ENCODE results near the gene ARVCF. TPM values are rescaled to one million over a fixed set of nuclear protein-coding genes. Genes with fewer than 3 reads are reported as not detected.

ARVCF gene
- total and polyA plus RNA-seq, 4 donors, result 10.0 to 23.4 (median 16.6) TPM

DNA sequence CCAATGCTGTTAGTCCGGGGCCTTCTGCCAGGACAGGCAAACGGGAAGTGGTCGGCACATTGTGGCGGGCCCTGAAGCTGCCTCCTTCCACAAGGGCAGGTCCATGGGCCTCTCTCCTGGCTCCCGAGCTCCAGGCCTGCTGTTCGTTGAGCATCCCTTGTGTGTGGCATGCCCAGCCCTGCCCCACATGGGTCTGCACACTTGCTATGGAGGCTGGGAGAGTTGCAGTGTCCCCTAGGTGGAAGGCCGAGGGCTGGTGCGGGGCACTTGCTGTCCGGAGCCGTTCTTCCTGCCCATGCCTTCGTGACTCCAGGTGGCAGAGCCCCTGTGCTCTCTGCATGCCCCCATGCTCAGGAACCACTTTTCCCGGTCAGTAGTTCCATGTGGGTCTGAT lies 37.4 kb upstream of the ARVCF start:
- no peak overlapping the region for H3K9ac ChIP-seq (ENCODE audit: insufficient read depth in 1 of 2, low read length in 2 of 2)
- no peak overlapping the region for H3K27ac ChIP-seq (ENCODE audit: low read depth in 1 of 2, low read length in 1 of 2)
- H3K4me1 ChIP-seq (ENCODE audit: control insufficient read depth in 5 of 5, insufficient read depth in 5 of 5, low read length in 5 of 5), result peaks cover 0 to 9% (median 0%) of the 10 kb centered on the region in 5 donors
- DNase-seq (peak; percentile 26 to 48 (median 29)), ATAC-seq (ENCODE audit: insufficient read depth, low FRiP score) (no peak)
- 86 to 91% methylated on average over 12 of the region's 12 CpGs for WGBS, 2 donors
- TF ChIP-seq, protein P1, sequence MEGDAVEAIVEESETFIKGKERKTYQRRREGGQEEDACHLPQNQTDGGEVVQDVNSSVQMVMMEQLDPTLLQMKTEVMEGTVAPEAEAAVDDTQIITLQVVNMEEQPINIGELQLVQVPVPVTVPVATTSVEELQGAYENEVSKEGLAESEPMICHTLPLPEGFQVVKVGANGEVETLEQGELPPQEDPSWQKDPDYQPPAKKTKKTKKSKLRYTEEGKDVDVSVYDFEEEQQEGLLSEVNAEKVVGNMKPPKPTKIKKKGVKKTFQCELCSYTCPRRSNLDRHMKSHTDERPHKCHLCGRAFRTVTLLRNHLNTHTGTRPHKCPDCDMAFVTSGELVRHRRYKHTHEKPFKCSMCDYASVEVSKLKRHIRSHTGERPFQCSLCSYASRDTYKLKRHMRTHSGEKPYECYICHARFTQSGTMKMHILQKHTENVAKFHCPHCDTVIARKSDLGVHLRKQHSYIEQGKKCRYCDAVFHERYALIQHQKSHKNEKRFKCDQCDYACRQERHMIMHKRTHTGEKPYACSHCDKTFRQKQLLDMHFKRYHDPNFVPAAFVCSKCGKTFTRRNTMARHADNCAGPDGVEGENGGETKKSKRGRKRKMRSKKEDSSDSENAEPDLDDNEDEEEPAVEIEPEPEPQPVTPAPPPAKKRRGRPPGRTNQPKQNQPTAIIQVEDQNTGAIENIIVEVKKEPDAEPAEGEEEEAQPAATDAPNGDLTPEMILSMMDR (IDR thresholded peaks at IDR 0.05; ENCODE audit: control extremely low read depth, extremely low read depth), result no peak
- no peaks in the 10 kb centered on the region for H3K9me3 ChIP-seq (ENCODE audit: control insufficient read depth in 4 of 4, insufficient read depth in 3 of 4, low read length in 3 of 4)
- no peak overlapping the region for H3K4me3 ChIP-seq
- H3K27me3 ChIP-seq (ENCODE audit: control insufficient read depth in 3 of 3, insufficient read depth in 3 of 3, low read length in 2 of 3), result no peaks in the 10 kb centered on the region
- peaks cover 0 to 54% (median 3%) of the 10 kb centered on the region in 4 donors for H3K36me3 ChIP-seq (ENCODE audit: control insufficient read depth in 4 of 4, insufficient read depth in 4 of 4, low read length in 4 of 4)

DNA sequence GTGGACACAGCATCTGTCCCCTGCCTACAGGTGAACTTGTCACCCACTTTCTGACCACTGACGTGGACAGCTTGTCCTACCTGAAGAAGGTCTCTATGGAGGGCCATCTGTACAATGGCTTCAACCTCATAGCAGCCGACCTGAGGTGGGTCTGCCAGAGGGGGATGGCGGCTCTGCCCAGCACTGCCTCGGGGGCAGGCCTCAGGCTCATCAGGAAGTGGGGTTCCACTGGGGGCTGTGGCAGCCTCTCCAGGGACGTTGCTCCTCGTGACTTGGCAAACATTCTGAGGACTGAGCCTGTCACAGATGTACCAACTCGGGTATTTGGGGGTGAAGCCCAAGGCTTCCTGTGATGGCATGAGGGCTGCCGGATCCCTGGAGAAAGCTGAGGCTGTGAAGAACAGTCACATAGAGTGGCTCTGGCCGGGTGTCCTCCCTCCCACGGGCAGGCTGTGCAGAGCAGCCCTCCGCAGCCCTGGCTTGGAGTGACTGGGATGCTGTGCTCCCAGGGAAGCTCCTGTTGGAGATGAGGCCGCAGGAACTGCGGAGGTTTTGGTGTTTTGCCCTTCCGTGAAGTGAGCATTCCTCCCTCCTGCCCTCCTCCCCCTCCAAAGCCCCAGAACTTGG lies 36.9 kb upstream of the ARVCF start:
- ATAC-seq (ENCODE audit: insufficient read depth, low FRiP score) (no peak), DNase-seq (no peak)

DNA sequence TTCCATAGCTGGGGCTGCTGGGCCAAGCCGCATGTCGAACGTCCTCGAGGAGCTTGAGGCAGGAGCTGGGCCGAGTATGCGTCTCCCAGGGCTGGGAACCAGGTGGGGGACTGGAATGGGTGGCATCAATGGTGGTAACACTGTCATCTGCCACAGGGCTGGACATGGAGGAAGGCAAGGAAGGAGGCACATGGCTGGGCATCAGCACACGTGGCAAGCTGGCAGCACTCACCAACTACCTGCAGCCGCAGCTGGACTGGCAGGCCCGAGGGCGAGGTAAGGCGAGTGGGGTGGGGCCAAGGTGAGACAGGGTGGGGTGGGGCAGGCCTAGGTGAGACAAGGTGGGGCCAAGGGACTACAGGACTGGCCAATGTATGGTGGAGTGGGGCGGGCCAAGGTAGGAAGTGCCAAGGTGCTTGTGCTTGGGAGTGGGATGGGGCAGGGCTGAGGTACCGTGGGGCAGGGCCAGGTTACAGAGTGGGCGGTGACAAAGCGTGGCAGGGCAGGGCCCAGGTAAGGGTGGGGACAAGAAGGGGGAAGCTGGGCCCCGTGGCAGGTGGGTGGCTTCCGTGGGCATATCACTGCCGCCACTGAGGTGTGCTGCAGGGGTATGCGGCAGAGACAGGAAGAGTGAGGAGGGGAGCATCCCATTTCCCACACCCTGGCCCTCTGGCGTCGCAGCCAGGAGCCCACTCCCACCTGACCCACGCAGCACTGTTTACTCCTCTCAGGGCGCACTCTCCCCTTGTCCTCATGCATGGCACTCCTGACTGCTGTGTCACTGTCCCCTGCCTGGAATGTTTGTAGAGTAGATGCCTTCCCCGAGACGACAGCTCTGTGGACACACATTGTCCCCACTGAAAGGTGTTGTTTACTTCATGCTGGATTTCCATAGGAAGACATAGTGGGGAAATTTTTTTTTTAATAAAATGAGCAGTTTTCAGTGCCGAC lies 36.0 kb upstream of the ARVCF start:
- H3K9me3 ChIP-seq (ENCODE audit: control insufficient read depth in 4 of 4, insufficient read depth in 3 of 4, low read length in 3 of 4), result no peaks in the 10 kb centered on the region
- peaks cover 0 to 9% (median 0%) of the 10 kb centered on the region in 5 donors for H3K4me1 ChIP-seq (ENCODE audit: control insufficient read depth in 5 of 5, insufficient read depth in 5 of 5, low read length in 5 of 5)
- peaks cover 0 to 52% (median 3%) of the 10 kb centered on the region in 4 donors for H3K36me3 ChIP-seq (ENCODE audit: control insufficient read depth in 4 of 4, insufficient read depth in 4 of 4, low read length in 4 of 4)
- H3K27me3 ChIP-seq (ENCODE audit: control insufficient read depth in 3 of 3, insufficient read depth in 3 of 3, low read length in 2 of 3), result no peaks in the 10 kb centered on the region
- no peak overlapping the region for H3K27ac ChIP-seq (ENCODE audit: low read depth in 1 of 2, low read length in 1 of 2)
- no peak for DNase-seq
- H3K9ac ChIP-seq (ENCODE audit: insufficient read depth in 1 of 2, low read length in 2 of 2), result no peak overlapping the region
- TF ChIP-seq, protein P1 (IDR thresholded peaks at IDR 0.05; ENCODE audit: control extremely low read depth, extremely low read depth), result no peak
- H3K4me3 ChIP-seq, result no peak overlapping the region
- 91 to 94% methylated on average over 26 of the region's 26 CpGs for WGBS, 2 donors
- no peak for ATAC-seq (ENCODE audit: insufficient read depth, low FRiP score)

More for the DNA sequence above, 36.9 kb upstream of the ARVCF start:
- no peaks in the 10 kb centered on the region for H3K27me3 ChIP-seq (ENCODE audit: control insufficient read depth in 3 of 3, insufficient read depth in 3 of 3, low read length in 2 of 3)
- peaks cover 0 to 54% (median 3%) of the 10 kb centered on the region in 4 donors for H3K36me3 ChIP-seq (ENCODE audit: control insufficient read depth in 4 of 4, insufficient read depth in 4 of 4, low read length in 4 of 4)
- TF ChIP-seq, protein P1 (IDR thresholded peaks at IDR 0.05; ENCODE audit: control extremely low read depth, extremely low read depth), result no peak
- H3K4me3 ChIP-seq, result no peak overlapping the region
- 88 to 92% methylated on average over 14 of the region's 14 CpGs for WGBS, 2 donors
- peaks cover 0 to 9% (median 0%) of the 10 kb centered on the region in 5 donors for H3K4me1 ChIP-seq (ENCODE audit: control insufficient read depth in 5 of 5, insufficient read depth in 5 of 5, low read length in 5 of 5)
- no peak overlapping the region for H3K9ac ChIP-seq (ENCODE audit: insufficient read depth in 1 of 2, low read length in 2 of 2)
- H3K9me3 ChIP-seq (ENCODE audit: control insufficient read depth in 4 of 4, insufficient read depth in 3 of 4, low read length in 3 of 4), result no peaks in the 10 kb centered on the region
- no peak overlapping the region for H3K27ac ChIP-seq (ENCODE audit: low read depth in 1 of 2, low read length in 1 of 2)

All from lung (tissue), 12 donors.